ENCODE measurements around the gene ALKBH4.

The ALKBH4 gene

GRCh38 chr7:102469972-102470825, 5.5 kb upstream of the ALKBH4 start:
- DNase-seq (ENCODE audit: insufficient read length, low spot score) (no peak), FAIRE-seq (no peak)
- TF ChIP-seq POLR2AphosphoS5 (IDR thresholded peaks at IDR 0.05; ENCODE audit: low read depth, low read length) (no peak), SPI1 (IDR thresholded peaks at IDR 0.05; ENCODE audit: low read depth, low read length) (no peak), POLR2A (IDR thresholded peaks at IDR 0.05; ENCODE audit: low read depth, low read length) (no peak; the same call in 1 of the 2 replicates), PAX5 (IDR thresholded peaks at IDR 0.05; ENCODE audit: insufficient read depth, low read length, severe bottlenecking) (no peak), TAF1 (IDR thresholded peaks at IDR 0.05; ENCODE audit: low read depth, low read length) (no peak), POU2F2 (IDR thresholded peaks at IDR 0.05; ENCODE audit: low read depth, low read length) (no peak)

GRCh38 chr7:102469351-102469971, 4.8 kb upstream of the ALKBH4 start:
- DNase-seq (ENCODE audit: insufficient read length, low spot score) (no peak), FAIRE-seq (no peak)
- TF ChIP-seq POLR2A (IDR thresholded peaks at IDR 0.05; ENCODE audit: low read depth, low read length): no peak
- no peak for TF ChIP-seq TAF1 (IDR thresholded peaks at IDR 0.05; ENCODE audit: low read depth, low read length)
- no peak for TF ChIP-seq SPI1 (IDR thresholded peaks at IDR 0.05; ENCODE audit: low read depth, low read length)
- no peak for TF ChIP-seq POLR2AphosphoS5 (IDR thresholded peaks at IDR 0.05; ENCODE audit: low read depth, low read length)

- no peak for TF ChIP-seq POLR2AphosphoS5 (IDR thresholded peaks at IDR 0.05; ENCODE audit: low read depth, low read length)
- TF ChIP-seq TAF1 (IDR thresholded peaks at IDR 0.05; ENCODE audit: low read depth, low read length): no peak
- TF ChIP-seq POLR2A (IDR thresholded peaks at IDR 0.05; ENCODE audit: low read depth, low read length): no peak
- no peak for TF ChIP-seq SPI1 (IDR thresholded peaks at IDR 0.05; ENCODE audit: low read depth, low read length)
- no peak for TF ChIP-seq POU2F2 (IDR thresholded peaks at IDR 0.05; ENCODE audit: low read depth, low read length)
- TF ChIP-seq PAX5 (IDR thresholded peaks at IDR 0.05; ENCODE audit: insufficient read depth, low read length, severe bottlenecking): no peak
- FAIRE-seq (no peak), DNase-seq (ENCODE audit: insufficient read length, low spot score) (no peak)
These were observed 4.1 kb upstream of the ALKBH4 start for GRCh38 chr7:102468478-102469350.

- no peak for FAIRE-seq
These were observed 3.2 kb upstream of the ALKBH4 start for GRCh38 chr7:102467581-102468477.

GRCh38 chr7:102466097-102466496, 1.4 kb upstream of the ALKBH4 start:
- DNase-seq (ENCODE audit: insufficient read length, low spot score): no peak
- TF ChIP-seq SPI1 (IDR thresholded peaks at IDR 0.05; ENCODE audit: low read depth, low read length) (no peak), POLR2AphosphoS5 (IDR thresholded peaks at IDR 0.05; ENCODE audit: low read depth, low read length) (no peak)
- no peak for FAIRE-seq

More at GRCh38 chr7:102467581-102468477, 3.2 kb upstream of the ALKBH4 start:
- no peak for DNase-seq (ENCODE audit: insufficient read length, low spot score)
- TF ChIP-seq TAF1 (IDR thresholded peaks at IDR 0.05; ENCODE audit: low read depth, low read length) (no peak), PAX5 (IDR thresholded peaks at IDR 0.05; ENCODE audit: insufficient read depth, low read length, severe bottlenecking) (no peak), SPI1 (IDR thresholded peaks at IDR 0.05; ENCODE audit: low read depth, low read length) (no peak), POLR2A (IDR thresholded peaks at IDR 0.05; ENCODE audit: low read depth, low read length) (no peak), POLR2AphosphoS5 (IDR thresholded peaks at IDR 0.05; ENCODE audit: low read depth, low read length) (no peak), POU2F2 (IDR thresholded peaks at IDR 0.05; ENCODE audit: low read depth, low read length) (no peak)

GRCh38 chr7:102463841-102464576, 654 bp downstream of the ALKBH4 start:
- no peak for DNase-seq (ENCODE audit: insufficient read length, low spot score)
- TF ChIP-seq POLR2A (IDR thresholded peaks at IDR 0.05; ENCODE audit: low read depth, low read length) (no peak), POU2F2 (IDR thresholded peaks at IDR 0.05; ENCODE audit: low read depth, low read length) (no peak), SPI1 (IDR thresholded peaks at IDR 0.05; ENCODE audit: low read depth, low read length) (no peak), TAF1 (IDR thresholded peaks at IDR 0.05; ENCODE audit: low read depth, low read length) (no peak), POLR2AphosphoS5 (IDR thresholded peaks at IDR 0.05; ENCODE audit: low read depth, low read length) (no peak), PAX5 (IDR thresholded peaks at IDR 0.05; ENCODE audit: insufficient read depth, low read length, severe bottlenecking) (no peak)
- no peak for FAIRE-seq

- FAIRE-seq: no peak
- no peak for TF ChIP-seq POLR2AphosphoS5 (IDR thresholded peaks at IDR 0.05; ENCODE audit: low read depth, low read length)
- no peak for TF ChIP-seq TAF1 (IDR thresholded peaks at IDR 0.05; ENCODE audit: low read depth, low read length)
- no peak for TF ChIP-seq PAX5 (IDR thresholded peaks at IDR 0.05; ENCODE audit: insufficient read depth, low read length, severe bottlenecking)
- no peak for TF ChIP-seq POLR2A (IDR thresholded peaks at IDR 0.05; ENCODE audit: low read depth, low read length)
- TF ChIP-seq SPI1 (IDR thresholded peaks at IDR 0.05; ENCODE audit: low read depth, low read length): no peak
- no peak for TF ChIP-seq POU2F2 (IDR thresholded peaks at IDR 0.05; ENCODE audit: low read depth, low read length)
These were observed 4.2 kb downstream of the ALKBH4 start for GRCh38 chr7:102460467-102460866.

More at GRCh38 chr7:102460467-102460866, 4.2 kb downstream of the ALKBH4 start:
- no peak for DNase-seq (ENCODE audit: insufficient read length, low spot score)
